Measurements from ENCODE around the gene OR4D5. TPM values are rescaled to one million over a fixed set of nuclear protein-coding genes. Genes with fewer than 3 reads are reported as not detected.

OR4D5 gene
- total RNA-seq, 4 donors from 2014 or later = not detected

DNA sequence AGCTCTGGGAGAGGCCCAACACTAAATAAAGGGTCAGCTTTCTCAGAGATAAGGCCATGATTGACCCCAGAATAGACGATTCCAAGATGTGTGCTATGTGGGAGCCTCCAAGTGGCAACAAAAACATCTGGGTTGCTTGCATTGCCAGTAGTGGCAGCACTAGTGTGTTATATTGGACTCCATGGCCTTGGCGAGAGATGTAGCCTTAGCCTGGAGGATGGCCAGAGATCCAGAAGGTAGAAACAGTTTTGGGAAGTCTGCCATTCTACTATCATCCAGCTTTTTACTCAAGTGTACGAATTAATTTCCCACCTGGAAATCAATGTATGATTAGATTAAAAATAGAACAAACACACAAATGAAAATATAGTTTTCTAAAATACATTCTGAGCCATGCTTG, 34.5 kb upstream of the OR4D5 start:
- Histone ChIP-seq H3K9me3 (no peaks in the 10 kb centered on the region), H3K27me3 (no peaks in the 10 kb centered on the region), H3K4me1 (no peaks in the 10 kb centered on the region), H3K36me3 (no peaks in the 10 kb centered on the region), H3K27ac (no peak overlapping the region), H3K4me3 (no peak overlapping the region)
- DNase-seq = no peak
- intact Hi-C loops (cut with DNase I; ENCODE audit: low total_unique reads) = no loop called here
- TF ChIP-seq POLR2A (IDR thresholded peaks at IDR 0.05) = no peak
- TF ChIP-seq, protein P1, sequence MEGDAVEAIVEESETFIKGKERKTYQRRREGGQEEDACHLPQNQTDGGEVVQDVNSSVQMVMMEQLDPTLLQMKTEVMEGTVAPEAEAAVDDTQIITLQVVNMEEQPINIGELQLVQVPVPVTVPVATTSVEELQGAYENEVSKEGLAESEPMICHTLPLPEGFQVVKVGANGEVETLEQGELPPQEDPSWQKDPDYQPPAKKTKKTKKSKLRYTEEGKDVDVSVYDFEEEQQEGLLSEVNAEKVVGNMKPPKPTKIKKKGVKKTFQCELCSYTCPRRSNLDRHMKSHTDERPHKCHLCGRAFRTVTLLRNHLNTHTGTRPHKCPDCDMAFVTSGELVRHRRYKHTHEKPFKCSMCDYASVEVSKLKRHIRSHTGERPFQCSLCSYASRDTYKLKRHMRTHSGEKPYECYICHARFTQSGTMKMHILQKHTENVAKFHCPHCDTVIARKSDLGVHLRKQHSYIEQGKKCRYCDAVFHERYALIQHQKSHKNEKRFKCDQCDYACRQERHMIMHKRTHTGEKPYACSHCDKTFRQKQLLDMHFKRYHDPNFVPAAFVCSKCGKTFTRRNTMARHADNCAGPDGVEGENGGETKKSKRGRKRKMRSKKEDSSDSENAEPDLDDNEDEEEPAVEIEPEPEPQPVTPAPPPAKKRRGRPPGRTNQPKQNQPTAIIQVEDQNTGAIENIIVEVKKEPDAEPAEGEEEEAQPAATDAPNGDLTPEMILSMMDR (IDR thresholded peaks at IDR 0.05) = no peak

DNA sequence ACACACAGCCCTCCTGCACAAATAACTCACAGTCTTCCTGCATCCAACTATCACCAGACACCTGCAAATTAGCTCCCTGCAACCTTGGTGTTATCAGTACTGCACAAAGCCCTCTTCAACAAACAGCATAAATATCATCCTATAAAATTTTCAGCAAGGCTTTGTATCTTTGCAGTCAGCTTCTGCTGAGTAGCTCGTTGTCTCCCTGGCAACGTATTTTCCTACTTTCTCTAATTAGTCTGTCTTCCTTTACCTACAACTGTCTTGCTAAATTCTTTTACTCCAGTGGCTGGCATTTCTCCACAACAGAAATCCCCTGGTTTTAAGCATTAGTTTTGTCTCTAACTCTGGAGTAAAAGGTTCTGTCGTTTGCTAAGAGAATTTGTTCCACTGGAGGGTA, 33.6 kb upstream of the OR4D5 start:
- Histone ChIP-seq H3K27me3 (no peaks in the 10 kb centered on the region), H3K9me3 (no peaks in the 10 kb centered on the region), H3K4me1 (no peaks in the 10 kb centered on the region), H3K4me3 (no peak overlapping the region), H3K36me3 (no peaks in the 10 kb centered on the region), H3K27ac (no peak overlapping the region)
- TF ChIP-seq, protein P1 (IDR thresholded peaks at IDR 0.05) = no peak
- no peak for TF ChIP-seq POLR2A (IDR thresholded peaks at IDR 0.05)
- no peak for DNase-seq
- intact Hi-C loops (cut with DNase I; ENCODE audit: low total_unique reads) = no loop called here

DNA sequence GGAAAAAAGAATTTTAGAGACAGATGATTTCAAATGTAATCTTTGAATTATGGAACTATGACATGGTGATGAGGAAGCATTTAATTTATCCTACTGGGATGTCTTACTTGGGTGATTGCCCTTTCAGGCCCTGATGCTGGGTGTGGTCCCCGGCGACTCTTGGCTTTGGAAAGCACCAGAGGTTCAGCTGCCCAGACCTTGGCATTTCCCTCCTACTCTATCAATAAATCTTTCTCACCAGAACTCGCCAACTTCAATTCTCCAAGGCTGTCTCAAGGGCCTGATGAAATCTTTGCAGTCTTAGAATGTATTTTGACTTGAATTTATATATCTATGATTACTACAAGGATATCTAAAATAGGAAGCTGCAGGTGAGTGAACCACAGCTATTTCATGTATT, 18.5 kb upstream of the OR4D5 start:
- no peak for DNase-seq
- Histone ChIP-seq H3K27ac (no peak overlapping the region), H3K9me3 (no peaks in the 10 kb centered on the region), H3K4me3 (no peak overlapping the region), H3K36me3 (no peaks in the 10 kb centered on the region), H3K27me3 (no peaks in the 10 kb centered on the region), H3K4me1 (no peaks in the 10 kb centered on the region)
- intact Hi-C loops (cut with DNase I; ENCODE audit: low total_unique reads) = no loop called here
- no peak for TF ChIP-seq POLR2A (IDR thresholded peaks at IDR 0.05)
- TF ChIP-seq, protein P1 (IDR thresholded peaks at IDR 0.05) = no peak

DNA sequence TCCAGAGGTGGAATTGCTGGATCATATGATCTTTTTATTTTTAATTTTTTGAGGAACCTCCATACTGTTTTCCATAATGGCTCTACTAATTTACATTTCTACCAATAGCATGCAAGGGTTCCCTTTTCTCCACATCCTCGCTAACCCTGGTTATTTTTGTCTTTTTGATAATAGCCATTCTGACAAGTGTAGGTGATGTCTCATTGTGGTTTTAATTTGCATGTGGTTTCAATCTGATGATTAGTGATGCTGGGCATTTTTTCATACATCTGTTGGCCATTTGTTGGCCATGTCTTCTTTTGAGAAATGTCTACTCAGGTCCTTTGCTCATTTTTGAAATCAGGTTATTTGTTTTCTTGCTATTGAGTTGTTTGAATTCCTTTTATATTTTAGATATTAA, 15.4 kb upstream of the OR4D5 start:
- Histone ChIP-seq H3K4me3 (no peak overlapping the region), H3K36me3 (no peaks in the 10 kb centered on the region), H3K4me1 (no peaks in the 10 kb centered on the region), H3K9me3 (no peaks in the 10 kb centered on the region), H3K27ac (no peak overlapping the region), H3K27me3 (no peaks in the 10 kb centered on the region)
- intact Hi-C loops (cut with DNase I; ENCODE audit: low total_unique reads) = no loop called here
- no peak for TF ChIP-seq POLR2A (IDR thresholded peaks at IDR 0.05)
- TF ChIP-seq, protein P1 (IDR thresholded peaks at IDR 0.05) = no peak
- no peak for DNase-seq

DNA sequence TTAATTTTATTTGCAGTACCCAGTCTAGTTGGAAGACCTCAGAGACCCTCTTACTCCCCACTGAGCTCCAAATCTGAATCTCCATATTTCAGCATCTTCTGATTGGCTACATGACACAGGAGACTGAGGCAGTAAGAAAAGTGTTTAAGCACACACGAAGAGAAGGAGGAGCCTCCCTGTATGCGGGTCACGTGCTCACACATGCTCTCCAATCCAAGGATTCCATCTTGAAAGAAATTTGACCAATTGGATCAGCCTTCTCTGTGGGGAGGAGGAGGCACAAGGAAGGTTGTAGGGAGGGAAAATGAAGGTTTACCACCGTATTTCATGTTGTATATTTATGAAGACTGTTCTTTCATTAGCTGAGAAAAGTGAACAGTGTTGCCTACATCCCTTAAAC, 3.0 kb downstream of the OR4D5 start:
- no peak for DNase-seq
- H3K27me3 ChIP-seq = no peaks in the 10 kb centered on the region
- no peaks in the 10 kb centered on the region for H3K9me3 ChIP-seq
- no peaks in the 10 kb centered on the region for H3K4me1 ChIP-seq
- H3K27ac ChIP-seq = no peak overlapping the region
- H3K36me3 ChIP-seq = no peaks in the 10 kb centered on the region
- no peak overlapping the region for H3K4me3 ChIP-seq
- TF ChIP-seq, protein P1 (IDR thresholded peaks at IDR 0.05) = no peak
- no peak for TF ChIP-seq POLR2A (IDR thresholded peaks at IDR 0.05)
- intact Hi-C loops (cut with DNase I; ENCODE audit: low total_unique reads) = no loop called here

Measured in uterus (tissue), 4 donors.